ENCODE data around the gene PLEKHA8.
A peak's percentile ranks its signal among the peaks of the same experiment; 100 is the strongest.

Gene PLEKHA8

GRCh38 chr7:30143748-30144251, 115.6 kb downstream of the PLEKHA8 start:
- no peak overlapping the region for H3K4me3 Mint-ChIP-seq
- DNase-seq (ENCODE audit: low spot score in 2 of 2) (no peak), ATAC-seq (ENCODE audit: low read depth) (no peak)
- no peaks in the 10 kb centered on the region for H3K27me3 Mint-ChIP-seq
- H3K36me3 Mint-ChIP-seq, result no peaks in the 10 kb centered on the region
- no peaks in the 10 kb centered on the region for H3K9me3 Mint-ChIP-seq
- peaks cover 11% of the 10 kb centered on the region for H3K4me1 Mint-ChIP-seq
- no peak overlapping the region for H3K27ac Mint-ChIP-seq

GRCh38 chr7:30144657-30145306, 116.6 kb downstream of the PLEKHA8 start:
- no peak overlapping the region for H3K27ac Mint-ChIP-seq
- no peak for ATAC-seq (ENCODE audit: low read depth)
- H3K9me3 Mint-ChIP-seq, result no peaks in the 10 kb centered on the region
- H3K36me3 Mint-ChIP-seq, result no peaks in the 10 kb centered on the region
- H3K27me3 Mint-ChIP-seq, result no peaks in the 10 kb centered on the region
- no peak for DNase-seq (ENCODE audit: low spot score in 2 of 2)
- peaks cover 14% of the 10 kb centered on the region for H3K4me1 Mint-ChIP-seq
- H3K4me3 Mint-ChIP-seq, result no peak overlapping the region

GRCh38 chr7:30145426-30145970, 117.3 kb downstream of the PLEKHA8 start:
- Mint-ChIP-seq H3K9me3 (no peaks in the 10 kb centered on the region), H3K27ac (no peak overlapping the region), H3K4me3 (no peak overlapping the region), H3K4me1 (peaks cover 14% of the 10 kb centered on the region), H3K36me3 (peaks cover 2% of the 10 kb centered on the region), H3K27me3 (no peaks in the 10 kb centered on the region)
- no peak for ATAC-seq (ENCODE audit: low read depth)
- DNase-seq (ENCODE audit: low spot score in 2 of 2), result no peak

- Mint-ChIP-seq H3K27ac (no peak overlapping the region), H3K27me3 (no peaks in the 10 kb centered on the region), H3K36me3 (peaks cover 2% of the 10 kb centered on the region), H3K9me3 (no peaks in the 10 kb centered on the region), H3K4me3 (no peak overlapping the region), H3K4me1 (peaks cover 14% of the 10 kb centered on the region)
- ATAC-seq (ENCODE audit: low read depth) (no peak), DNase-seq (ENCODE audit: low spot score in 2 of 2) (no peak)
Observed at GRCh38 chr7:30146127-30146612, 118.0 kb downstream of the PLEKHA8 start.

GRCh38 chr7:30147223-30147622, 119.0 kb downstream of the PLEKHA8 start:
- Mint-ChIP-seq H3K9me3 (no peaks in the 10 kb centered on the region), H3K27me3 (no peaks in the 10 kb centered on the region), H3K4me1 (peaks cover 14% of the 10 kb centered on the region), H3K4me3 (no peak overlapping the region), H3K36me3 (peaks cover 2% of the 10 kb centered on the region), H3K27ac (no peak overlapping the region)
- DNase-seq (ENCODE audit: low spot score in 2 of 2) (no peak), ATAC-seq (ENCODE audit: low read depth) (no peak)

- Mint-ChIP-seq H3K4me1 (peaks cover 14% of the 10 kb centered on the region), H3K9me3 (no peaks in the 10 kb centered on the region), H3K36me3 (peaks cover 2% of the 10 kb centered on the region), H3K4me3 (no peak overlapping the region), H3K27ac (no peak overlapping the region), H3K27me3 (no peaks in the 10 kb centered on the region)
- no peak for DNase-seq (ENCODE audit: low spot score in 2 of 2)
- no peak for ATAC-seq (ENCODE audit: low read depth)
Observed at GRCh38 chr7:30147785-30148184, 119.6 kb downstream of the PLEKHA8 start.

GRCh38 chr7:30148426-30148825, 120.2 kb downstream of the PLEKHA8 start:
- H3K9me3 Mint-ChIP-seq, result no peaks in the 10 kb centered on the region
- H3K4me3 Mint-ChIP-seq, result peak overlapping the region; percentile 83
- DNase-seq (ENCODE audit: low spot score in 2 of 2) (no peak), ATAC-seq (ENCODE audit: low read depth) (no peak)
- H3K27me3 Mint-ChIP-seq, result no peaks in the 10 kb centered on the region
- peaks cover 8% of the 10 kb centered on the region for H3K4me1 Mint-ChIP-seq
- H3K36me3 Mint-ChIP-seq, result peaks cover 2% of the 10 kb centered on the region
- H3K27ac Mint-ChIP-seq, result no peak overlapping the region

GRCh38 chr7:30148951-30149459, 120.8 kb downstream of the PLEKHA8 start:
- H3K27me3 Mint-ChIP-seq, result no peaks in the 10 kb centered on the region
- no peaks in the 10 kb centered on the region for H3K9me3 Mint-ChIP-seq
- DNase-seq (ENCODE audit: low spot score in 2 of 2) (peak; percentile 19 to 25), ATAC-seq (ENCODE audit: low read depth) (peak; percentile 95)
- H3K36me3 Mint-ChIP-seq, result peaks cover 2% of the 10 kb centered on the region
- H3K27ac Mint-ChIP-seq, result no peak overlapping the region
- H3K4me3 Mint-ChIP-seq, result peak overlapping the region; percentile 83
- H3K4me1 Mint-ChIP-seq, result peaks cover 6% of the 10 kb centered on the region

GRCh38 chr7:30149640-30150272, 121.5 kb downstream of the PLEKHA8 start:
- Mint-ChIP-seq H3K4me3 (no peak overlapping the region), H3K27me3 (no peaks in the 10 kb centered on the region), H3K4me1 (peaks cover 6% of the 10 kb centered on the region), H3K36me3 (peaks cover 2% of the 10 kb centered on the region), H3K9me3 (no peaks in the 10 kb centered on the region), H3K27ac (no peak overlapping the region)
- DNase-seq (ENCODE audit: low spot score in 2 of 2), result no peak
- no peak for ATAC-seq (ENCODE audit: low read depth)

DNA sequence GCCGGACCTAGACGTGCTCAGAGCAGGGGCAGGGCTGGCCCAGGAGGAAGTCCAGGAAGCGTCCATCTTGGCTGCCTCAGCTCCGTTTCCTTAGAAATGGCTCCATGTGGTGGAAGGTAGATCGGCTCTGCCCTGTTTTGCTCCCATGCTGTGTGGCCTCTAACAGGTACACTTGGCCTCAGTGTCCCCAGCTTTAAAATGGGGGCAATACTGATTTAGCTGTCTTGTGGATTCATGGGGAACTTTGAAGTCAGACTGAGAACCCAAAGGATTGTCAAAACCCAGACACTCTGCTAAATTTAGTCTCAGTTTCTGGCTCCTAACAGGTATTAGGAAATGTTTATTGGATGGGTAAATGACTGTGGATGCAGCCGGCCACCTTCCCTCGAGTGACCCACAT, 122.5 kb downstream of the PLEKHA8 start:
- DNase-seq (ENCODE audit: low spot score in 2 of 2), result no peak
- Mint-ChIP-seq H3K4me1 (peaks cover 6% of the 10 kb centered on the region), H3K27me3 (no peaks in the 10 kb centered on the region), H3K27ac (no peak overlapping the region), H3K4me3 (no peak overlapping the region), H3K36me3 (peaks cover 2% of the 10 kb centered on the region), H3K9me3 (no peaks in the 10 kb centered on the region)
- ATAC-seq (ENCODE audit: low read depth), result no peak

DNA sequence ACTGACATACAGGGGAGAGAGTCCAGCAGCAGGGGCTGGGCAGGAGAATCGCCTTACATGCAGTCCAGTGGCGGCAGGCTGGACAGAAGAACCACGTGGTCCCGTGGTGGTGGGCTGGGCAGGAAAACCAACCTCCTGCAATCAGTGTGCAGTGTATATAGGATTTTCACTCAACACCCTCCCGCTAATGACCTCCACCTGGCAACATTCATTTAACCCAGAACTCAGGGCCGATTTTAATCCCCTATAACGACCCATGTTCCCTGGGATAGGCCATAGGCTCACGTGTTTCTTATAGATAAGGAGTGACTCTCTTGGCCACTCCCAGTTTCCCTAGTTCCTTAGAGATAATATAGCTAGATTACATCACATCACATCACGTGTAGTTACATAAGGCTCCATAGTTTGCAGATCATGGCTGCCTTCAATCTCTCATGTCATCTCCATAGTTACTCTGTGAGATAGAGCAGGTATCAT, 125.9 kb downstream of the PLEKHA8 start:
- no peak for ATAC-seq (ENCODE audit: low read depth)
- Mint-ChIP-seq H3K27ac (no peak overlapping the region), H3K36me3 (peaks cover 2% of the 10 kb centered on the region), H3K4me1 (peaks cover 7% of the 10 kb centered on the region), H3K27me3 (no peaks in the 10 kb centered on the region), H3K9me3 (no peaks in the 10 kb centered on the region), H3K4me3 (no peak overlapping the region)
- DNase-seq (ENCODE audit: low spot score in 2 of 2), result no peak

GRCh38 chr7:30155481-30155880, 127.3 kb downstream of the PLEKHA8 start:
- ATAC-seq (ENCODE audit: low read depth), result no peak
- no peaks in the 10 kb centered on the region for H3K27me3 Mint-ChIP-seq
- peaks cover 13% of the 10 kb centered on the region for H3K4me1 Mint-ChIP-seq
- no peak overlapping the region for H3K27ac Mint-ChIP-seq
- no peak for DNase-seq (ENCODE audit: low spot score in 2 of 2)
- no peak overlapping the region for H3K4me3 Mint-ChIP-seq
- H3K9me3 Mint-ChIP-seq, result no peaks in the 10 kb centered on the region
- no peaks in the 10 kb centered on the region for H3K36me3 Mint-ChIP-seq

DNA sequence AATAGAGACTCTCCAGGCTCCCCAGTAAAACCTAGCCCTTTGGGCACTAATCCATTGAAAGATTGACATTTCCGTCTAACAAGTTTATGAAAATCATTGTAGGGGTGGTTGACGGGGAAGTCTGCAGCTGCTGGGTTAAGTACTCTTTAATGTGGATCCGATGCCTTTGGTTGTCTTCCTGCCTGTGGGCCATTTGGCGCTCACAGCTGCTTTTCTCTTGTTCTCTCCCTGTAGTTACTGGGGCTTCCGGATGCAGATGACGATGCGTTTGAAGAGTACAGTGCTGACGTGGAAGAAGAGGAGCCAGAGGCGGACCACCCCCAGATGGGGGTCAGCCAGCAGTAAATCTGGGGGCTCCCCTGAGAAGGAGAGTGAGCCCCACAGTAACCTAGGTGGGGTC, 129.0 kb downstream of the PLEKHA8 start:
- ATAC-seq (ENCODE audit: low read depth), result no peak
- no peak for DNase-seq (ENCODE audit: low spot score in 2 of 2)
- Mint-ChIP-seq H3K4me3 (no peak overlapping the region), H3K9me3 (no peaks in the 10 kb centered on the region), H3K27me3 (no peaks in the 10 kb centered on the region), H3K27ac (no peak overlapping the region), H3K36me3 (no peaks in the 10 kb centered on the region), H3K4me1 (peaks cover 15% of the 10 kb centered on the region)

GRCh38 chr7:30159163-30159562, 131.0 kb downstream of the PLEKHA8 start:
- peak in 1 of 2 donors; percentile 16 for DNase-seq (ENCODE audit: low spot score in 2 of 2)
- Mint-ChIP-seq H3K4me3 (peak overlapping the region; percentile 18), H3K36me3 (no peaks in the 10 kb centered on the region), H3K27me3 (no peaks in the 10 kb centered on the region), H3K4me1 (peaks cover 30% of the 10 kb centered on the region), H3K9me3 (no peaks in the 10 kb centered on the region), H3K27ac (peak overlapping the region; percentile 0)
- ATAC-seq (ENCODE audit: low read depth), result peak; percentile 83
